ENCODE results near the gene SLC17A4.
"Not testable (repeated sequence)": the region's sequence is repeated elsewhere in the genome, so short reads cannot be mapped to it uniquely, and the experiment has no call there.

The SLC17A4 gene

GRCh38 chr6:25754535-25754934, at the start of gene SLC17A4:
Gene SLC17A4 (plus strand): TSS chr6:25754742. CDS start chr6:25761963, 7,221 bp downstream.
- no peak for DNase-seq

GRCh38 chr6:25706314-25707014, 48.1 kb upstream of the SLC17A4 start:
- no peak for DNase-seq

GRCh38 chr6:25709761-25710160, 44.8 kb upstream of the SLC17A4 start:
- no peak for DNase-seq

- DNase-seq = no peak
Measured at GRCh38 chr6:25710287-25710686, 44.3 kb upstream of the SLC17A4 start.

- no peak for DNase-seq
Measured at GRCh38 chr6:25713824-25714223, 40.7 kb upstream of the SLC17A4 start.

- DNase-seq = no peak
Measured at GRCh38 chr6:25714765-25715164, 39.8 kb upstream of the SLC17A4 start.

- no peak for DNase-seq
Measured at GRCh38 chr6:25715794-25716193, 38.7 kb upstream of the SLC17A4 start.

- peak; percentile 4 for DNase-seq
Measured at GRCh38 chr6:25717866-25718740, 36.4 kb upstream of the SLC17A4 start.

GRCh38 chr6:25726122-25726911, 28.2 kb upstream of the SLC17A4 start:
- DNase-seq = no peak

GRCh38 chr6:25727028-25727427, 27.5 kb upstream of the SLC17A4 start:
- DNase-seq = no peak

GRCh38 chr6:25730907-25731306, 23.6 kb upstream of the SLC17A4 start:
- DNase-seq = no peak

GRCh38 chr6:25731721-25732120, 22.8 kb upstream of the SLC17A4 start:
- DNase-seq = no peak

- no peak for DNase-seq
Measured at GRCh38 chr6:25732468-25733198, 21.9 kb upstream of the SLC17A4 start.

GRCh38 chr6:25735261-25735660, 19.3 kb upstream of the SLC17A4 start:
- DNase-seq = no peak

GRCh38 chr6:25743868-25744267, 10.7 kb upstream of the SLC17A4 start:
- no peak for DNase-seq

GRCh38 chr6:25745836-25746235, 8.7 kb upstream of the SLC17A4 start:
- no peak for DNase-seq

- no peak for DNase-seq
Measured at GRCh38 chr6:25746968-25747367, 7.6 kb upstream of the SLC17A4 start.

GRCh38 chr6:25747477-25747876, 7.1 kb upstream of the SLC17A4 start:
- no peak for DNase-seq

GRCh38 chr6:25748049-25748448, 6.5 kb upstream of the SLC17A4 start:
- no peak for DNase-seq

- not testable (repeated sequence) for DNase-seq
Measured at GRCh38 chr6:25748601-25749517, 5.7 kb upstream of the SLC17A4 start.

- no peak for DNase-seq
Measured at GRCh38 chr6:25749837-25750236, 4.7 kb upstream of the SLC17A4 start.

- DNase-seq = no peak
Measured at GRCh38 chr6:25750906-25751305, 3.6 kb upstream of the SLC17A4 start.

Measured in NCI-H2171 (cell line).